ENCODE measurements around the gene GLB1L3.

GLB1L3 gene

DNA sequence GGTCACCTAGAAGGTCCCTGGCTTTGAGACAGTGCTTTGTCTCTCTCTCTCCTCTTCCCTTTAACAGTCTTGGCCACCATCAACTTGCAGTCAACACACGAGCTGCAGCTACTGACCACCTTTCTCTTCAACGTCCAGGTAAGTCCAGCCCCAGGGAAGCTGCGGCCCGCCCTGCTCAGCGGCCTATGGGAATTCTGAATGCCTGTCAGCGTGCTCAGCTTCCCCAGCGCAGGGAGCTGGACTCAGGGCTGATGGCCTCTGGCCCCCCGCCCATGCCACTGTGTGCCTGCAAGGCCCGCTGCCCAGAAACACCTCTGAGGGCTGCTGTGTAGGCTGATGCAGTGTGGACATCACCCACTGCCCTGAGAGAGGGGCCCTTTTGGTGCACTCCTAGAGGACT is 88.1 kb downstream of the GLB1L3 start:
- no peak for DNase-seq (ENCODE audit: low read depth, low spot score)
- in situ Hi-C loops (cut with HindIII; ENCODE audit: low sequenced_read_pairs) = no loop called here
- TF ChIP-seq, protein P1, sequence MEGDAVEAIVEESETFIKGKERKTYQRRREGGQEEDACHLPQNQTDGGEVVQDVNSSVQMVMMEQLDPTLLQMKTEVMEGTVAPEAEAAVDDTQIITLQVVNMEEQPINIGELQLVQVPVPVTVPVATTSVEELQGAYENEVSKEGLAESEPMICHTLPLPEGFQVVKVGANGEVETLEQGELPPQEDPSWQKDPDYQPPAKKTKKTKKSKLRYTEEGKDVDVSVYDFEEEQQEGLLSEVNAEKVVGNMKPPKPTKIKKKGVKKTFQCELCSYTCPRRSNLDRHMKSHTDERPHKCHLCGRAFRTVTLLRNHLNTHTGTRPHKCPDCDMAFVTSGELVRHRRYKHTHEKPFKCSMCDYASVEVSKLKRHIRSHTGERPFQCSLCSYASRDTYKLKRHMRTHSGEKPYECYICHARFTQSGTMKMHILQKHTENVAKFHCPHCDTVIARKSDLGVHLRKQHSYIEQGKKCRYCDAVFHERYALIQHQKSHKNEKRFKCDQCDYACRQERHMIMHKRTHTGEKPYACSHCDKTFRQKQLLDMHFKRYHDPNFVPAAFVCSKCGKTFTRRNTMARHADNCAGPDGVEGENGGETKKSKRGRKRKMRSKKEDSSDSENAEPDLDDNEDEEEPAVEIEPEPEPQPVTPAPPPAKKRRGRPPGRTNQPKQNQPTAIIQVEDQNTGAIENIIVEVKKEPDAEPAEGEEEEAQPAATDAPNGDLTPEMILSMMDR (IDR thresholded peaks at IDR 0.05; ENCODE audit: low read depth, low read length) = no peak

DNA sequence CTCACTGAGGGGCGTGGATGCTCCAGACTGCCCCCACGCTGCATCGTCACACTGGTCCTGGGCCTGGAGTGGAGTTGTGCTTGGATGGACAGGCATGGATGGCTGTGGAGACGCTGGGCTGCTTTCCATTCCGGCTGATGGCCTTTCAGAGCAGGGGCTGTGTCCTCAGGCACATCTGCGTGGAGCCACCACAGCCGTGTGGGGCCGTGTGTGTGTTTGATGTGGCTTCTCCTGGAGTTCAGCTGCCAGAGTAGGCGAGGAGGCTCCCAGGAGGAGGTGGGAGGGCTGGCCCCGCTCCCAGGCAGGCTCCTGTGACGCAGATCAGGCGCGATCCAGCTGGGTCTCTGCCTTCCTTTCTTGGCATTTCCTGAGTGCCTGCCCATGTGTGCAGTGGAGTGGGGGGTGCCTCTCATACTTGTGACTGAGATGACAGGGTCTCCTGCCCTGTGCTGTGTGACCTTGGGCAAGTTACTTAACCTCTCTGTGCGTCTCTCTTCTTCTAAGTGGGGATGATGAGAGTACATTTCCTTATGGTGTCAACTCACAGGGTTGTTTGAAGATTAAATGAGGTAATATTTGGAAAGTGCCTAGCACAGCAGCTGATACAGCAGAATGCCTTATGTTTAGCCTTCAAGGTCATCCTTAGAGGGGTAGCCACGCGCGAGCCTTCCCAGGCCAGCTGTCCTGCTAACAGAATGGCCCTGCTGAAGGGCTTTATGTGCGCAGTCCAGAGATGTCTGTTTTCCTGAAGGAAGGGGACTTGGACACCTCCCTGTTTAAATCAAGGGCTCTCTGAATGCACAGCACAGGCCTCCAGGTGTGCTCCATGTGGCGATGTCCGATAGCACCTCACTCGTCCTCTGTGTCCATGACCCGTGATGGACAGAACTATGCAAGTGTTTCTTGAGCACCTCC is 89.1 kb downstream of the GLB1L3 start:
- no peak for DNase-seq (ENCODE audit: low read depth, low spot score)
- no peak overlapping the region for H3K4me3 ChIP-seq (ENCODE audit: low read depth, low read length)
- in situ Hi-C loops (cut with HindIII; ENCODE audit: low sequenced_read_pairs) = no loop called here
- TF ChIP-seq, protein P1 (IDR thresholded peaks at IDR 0.05; ENCODE audit: low read depth, low read length) = no peak

More for the DNA sequence above, 88.1 kb downstream of the GLB1L3 start:
- no peak overlapping the region for H3K4me3 ChIP-seq (ENCODE audit: low read depth, low read length)

DNA sequence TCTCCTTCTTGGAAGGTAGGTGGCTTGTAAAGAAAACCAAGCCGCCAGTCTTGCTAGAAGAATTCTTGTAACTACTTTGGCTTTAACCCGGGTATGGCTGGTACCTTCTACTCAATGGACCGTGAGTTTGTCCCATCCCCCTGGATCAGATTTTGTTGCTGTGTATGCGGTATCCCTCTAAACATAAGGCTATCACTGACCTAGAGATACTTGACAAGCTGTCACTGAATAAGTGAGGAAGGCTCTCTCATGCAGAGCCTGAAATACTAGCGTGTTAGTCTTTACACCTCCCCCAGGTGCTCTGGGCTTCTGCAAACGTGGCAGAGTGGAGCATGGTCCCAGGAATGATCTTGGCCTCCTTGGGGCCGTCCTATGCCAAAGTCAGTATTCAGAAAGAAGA is 90.1 kb downstream of the GLB1L3 start:
- TF ChIP-seq, protein P1 (IDR thresholded peaks at IDR 0.05; ENCODE audit: low read depth, low read length) = no peak
- in situ Hi-C loops (cut with HindIII; ENCODE audit: low sequenced_read_pairs) = no loop called here

DNA sequence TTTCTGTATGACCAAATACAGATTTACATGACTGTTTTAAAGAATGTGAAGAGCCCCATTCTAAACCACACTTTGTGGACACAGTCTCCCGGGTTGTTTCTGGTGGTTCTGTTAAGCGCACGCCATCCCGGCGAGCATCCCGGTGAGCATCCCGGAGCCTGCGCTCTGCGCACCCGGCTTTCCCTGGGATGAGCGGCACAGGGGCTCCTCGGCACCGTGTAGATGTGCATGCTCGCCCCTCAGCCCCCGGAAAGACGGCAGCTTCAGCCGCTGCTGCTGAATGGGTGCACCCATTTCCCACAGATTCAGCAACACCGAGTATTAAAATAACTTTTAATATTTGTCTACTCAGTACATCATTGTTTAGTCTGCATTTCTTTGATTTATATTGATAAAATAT is 91.6 kb downstream of the GLB1L3 start:
- in situ Hi-C loops (cut with HindIII; ENCODE audit: low sequenced_read_pairs) = no loop called here
- DNase-seq (ENCODE audit: low read depth, low spot score) = no peak
- no peak overlapping the region for H3K4me3 ChIP-seq (ENCODE audit: low read depth, low read length)
- TF ChIP-seq, protein P1 (IDR thresholded peaks at IDR 0.05; ENCODE audit: low read depth, low read length) = no peak

More for the DNA sequence above, 90.1 kb downstream of the GLB1L3 start:
- no peak for DNase-seq (ENCODE audit: low read depth, low spot score)
- no peak overlapping the region for H3K4me3 ChIP-seq (ENCODE audit: low read depth, low read length)

Data from astrocyte of the spinal cord (primary cell).